ENCODE results near the gene TFB2M. TPM values are rescaled to one million over a fixed set of nuclear protein-coding genes. Genes with fewer than 3 reads are reported as not detected.

TFB2M gene
- total RNA-seq, 1 experiment from 2014 or later = 27.7 TPM

DNA sequence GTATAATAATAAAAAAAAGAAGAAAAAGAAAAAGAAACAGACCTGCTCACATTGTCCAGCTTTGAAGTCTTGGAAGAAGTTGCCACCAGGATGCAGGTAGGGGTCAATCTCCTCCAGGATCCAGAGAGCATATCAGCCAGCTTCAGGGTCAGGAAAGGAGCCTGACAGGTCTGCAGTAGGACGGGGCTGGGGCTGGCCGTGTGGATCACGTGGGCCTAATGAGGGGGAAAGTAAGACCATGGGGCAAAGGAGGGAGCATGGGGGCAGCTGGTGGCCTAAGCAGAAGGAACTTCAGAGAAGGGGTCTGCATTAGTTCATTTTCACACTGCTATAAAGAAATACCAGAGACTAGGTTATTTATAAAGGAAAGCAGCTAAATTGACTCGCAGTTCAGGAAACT is 39.7 kb downstream of the TFB2M start:
- H4K8ac ChIP-seq (replicated peaks; ENCODE audit: insufficient read length, low read depth, low read length) = no peak overlapping the region
- no peak overlapping the region for H3K23ac ChIP-seq (ENCODE audit: insufficient read length, low read depth, low read length)
- Mint-ChIP-seq H3K36me3 (ENCODE audit: insufficient read depth in 1 of 3, low read depth in 3 of 3) (peaks cover 4 to 11% (median 8%) of the 10 kb centered on the region in 3 experiments; a peak in 6 of 7 replicates), H3K9me3 (peaks cover 29 to 36% of the 10 kb centered on the region in 2 experiments), H3K4me1 (no peaks in the 10 kb centered on the region), H3K4me3 (no peak overlapping the region), H3K27ac (no peak overlapping the region), H3K27me3 (ENCODE audit: low read depth) (peaks cover 9% of the 10 kb centered on the region)
- no peak for DNase-seq
- H3K18ac ChIP-seq (ENCODE audit: insufficient read length, low read depth, low read length) = no peak overlapping the region
- no peaks in the 10 kb centered on the region for H3K79me2 ChIP-seq (ENCODE audit: insufficient read depth, low read length)
- no peak overlapping the region for H3K56ac ChIP-seq (ENCODE audit: insufficient read length, low read depth, low read length)
- no peak overlapping the region for H3K27ac ChIP-seq (ENCODE audit: insufficient read length, low read depth, low read length)
- no CpG with 5 or more reads among the region's 4 CpGs for WGBS (ENCODE audit: extremely low coverage, insufficient read length, low lambda C conversion rate)
- H3K4me1 ChIP-seq (ENCODE audit: insufficient read depth, low read length) = no peaks in the 10 kb centered on the region
- no peak overlapping the region for H3K9ac ChIP-seq (ENCODE audit: extremely low read depth, insufficient read length, low read length)
- no peak overlapping the region for H4K91ac ChIP-seq (ENCODE audit: insufficient read length, low read depth, low read length)
- no peaks in the 10 kb centered on the region for H3K23me2 ChIP-seq (ENCODE audit: insufficient read length, low read depth, low read length, poor library complexity, severe bottlenecking)
- H3K79me1 ChIP-seq (ENCODE audit: insufficient read depth, low read depth, low read length, poor library complexity, severe bottlenecking) = no peaks in the 10 kb centered on the region
- no peak overlapping the region for H2BK15ac ChIP-seq (ENCODE audit: low read depth, low read length)
- H2BK120ac ChIP-seq (ENCODE audit: low read depth, low read length, poor library complexity, severe bottlenecking) = no peak overlapping the region
- no peak overlapping the region for H2BK12ac ChIP-seq (ENCODE audit: insufficient read length, low read depth, low read length)
- no peak overlapping the region for H2BK5ac ChIP-seq (ENCODE audit: insufficient read length, low read length)
- H3K9me3 ChIP-seq (ENCODE audit: control insufficient read depth, low read depth, low read length) = peaks cover 8% of the 10 kb centered on the region
- TF ChIP-seq, protein P1, sequence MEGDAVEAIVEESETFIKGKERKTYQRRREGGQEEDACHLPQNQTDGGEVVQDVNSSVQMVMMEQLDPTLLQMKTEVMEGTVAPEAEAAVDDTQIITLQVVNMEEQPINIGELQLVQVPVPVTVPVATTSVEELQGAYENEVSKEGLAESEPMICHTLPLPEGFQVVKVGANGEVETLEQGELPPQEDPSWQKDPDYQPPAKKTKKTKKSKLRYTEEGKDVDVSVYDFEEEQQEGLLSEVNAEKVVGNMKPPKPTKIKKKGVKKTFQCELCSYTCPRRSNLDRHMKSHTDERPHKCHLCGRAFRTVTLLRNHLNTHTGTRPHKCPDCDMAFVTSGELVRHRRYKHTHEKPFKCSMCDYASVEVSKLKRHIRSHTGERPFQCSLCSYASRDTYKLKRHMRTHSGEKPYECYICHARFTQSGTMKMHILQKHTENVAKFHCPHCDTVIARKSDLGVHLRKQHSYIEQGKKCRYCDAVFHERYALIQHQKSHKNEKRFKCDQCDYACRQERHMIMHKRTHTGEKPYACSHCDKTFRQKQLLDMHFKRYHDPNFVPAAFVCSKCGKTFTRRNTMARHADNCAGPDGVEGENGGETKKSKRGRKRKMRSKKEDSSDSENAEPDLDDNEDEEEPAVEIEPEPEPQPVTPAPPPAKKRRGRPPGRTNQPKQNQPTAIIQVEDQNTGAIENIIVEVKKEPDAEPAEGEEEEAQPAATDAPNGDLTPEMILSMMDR (conservative IDR thresholded peaks at IDR 0.05) = no peak
- H4K20me1 ChIP-seq (ENCODE audit: control insufficient read depth, insufficient read depth, insufficient read length) = no peaks in the 10 kb centered on the region
- H2AFZ ChIP-seq (ENCODE audit: low read length) = no peak overlapping the region
- no peak overlapping the region for H2BK20ac ChIP-seq (ENCODE audit: low read depth, low read length, poor library complexity, severe bottlenecking)
- no peak overlapping the region for H3K4me2 ChIP-seq (ENCODE audit: insufficient read depth, insufficient read length, low read length)
- H3K14ac ChIP-seq (ENCODE audit: insufficient read depth, low read length) = no peak overlapping the region
- H2AK5ac ChIP-seq (ENCODE audit: insufficient read length, low read length) = no peak overlapping the region
- H3T11ph ChIP-seq (ENCODE audit: low read length) = no peak overlapping the region
- H4K5ac ChIP-seq (ENCODE audit: insufficient read length, low read depth, low read length) = no peak overlapping the region
- no peak overlapping the region for H3K4ac ChIP-seq (ENCODE audit: low read depth, low read length)
- H3K27me3 ChIP-seq (ENCODE audit: insufficient read depth, low read length) = no peaks in the 10 kb centered on the region; the same call in 1 of the 2 replicates

Measured in H9 (cell line).